Right kidney (tissue), 1 donor: ENCODE results near the gene KLHDC1.
"Not testable (repeated sequence)": the region's sequence is repeated elsewhere in the genome, so short reads cannot be mapped to it uniquely, and the experiment has no call there.

Experiments used
- DNase-seq: peaks from one replicate; pipeline ENCODE4 v3.0.0-alpha.2; 2016

KLHDC1 gene

GRCh38 chr14:49721733-49722435 lies 29.0 kb downstream of the KLHDC1 start:
- DNase-seq: not testable (repeated sequence)

DNA sequence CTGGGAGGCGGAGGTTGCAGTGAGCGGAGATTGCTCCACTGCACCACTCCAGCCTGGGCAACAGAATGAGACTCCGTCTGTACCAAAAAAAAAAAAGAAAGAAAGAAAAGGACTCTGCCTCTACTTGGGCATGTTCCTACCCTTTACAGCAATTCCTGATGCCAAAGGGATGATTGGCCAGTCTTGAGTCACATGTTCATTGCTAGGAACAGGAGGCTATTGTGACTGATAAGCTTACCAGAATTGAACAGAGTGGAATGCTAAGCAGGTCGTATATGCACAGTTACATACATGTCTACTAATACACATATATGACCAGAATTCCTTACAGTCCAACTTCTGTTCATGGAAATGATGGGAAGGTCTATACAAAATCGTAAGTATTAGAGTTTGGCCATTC lies 34.3 kb downstream of the KLHDC1 start:
- DNase-seq: no peak

- no peak for DNase-seq
Measured at GRCh38 chr14:49732896-49733295, 40.0 kb downstream of the KLHDC1 start.

DNA sequence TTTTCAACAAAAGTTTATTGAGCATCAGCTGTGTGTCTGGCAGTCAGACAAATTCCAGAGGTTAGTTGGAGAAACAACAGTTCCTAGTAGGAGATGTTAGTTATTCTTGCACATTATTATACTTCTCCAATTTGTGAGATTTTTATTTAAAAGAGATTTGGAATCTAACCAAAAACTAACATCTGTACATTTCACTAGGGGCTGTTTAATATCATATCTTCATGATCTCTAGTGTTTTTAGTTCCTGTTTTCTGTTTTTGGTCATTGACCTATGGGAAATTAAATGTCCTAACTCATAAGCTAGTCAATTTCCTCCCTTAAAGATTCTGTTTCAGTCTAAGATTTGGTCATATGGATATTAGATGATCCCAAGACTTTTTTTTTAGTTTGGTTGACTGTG lies 40.9 kb downstream of the KLHDC1 start:
- no peak for DNase-seq

GRCh38 chr14:49735669-49736068 lies 42.7 kb downstream of the KLHDC1 start:
- DNase-seq: not testable (repeated sequence)

DNA sequence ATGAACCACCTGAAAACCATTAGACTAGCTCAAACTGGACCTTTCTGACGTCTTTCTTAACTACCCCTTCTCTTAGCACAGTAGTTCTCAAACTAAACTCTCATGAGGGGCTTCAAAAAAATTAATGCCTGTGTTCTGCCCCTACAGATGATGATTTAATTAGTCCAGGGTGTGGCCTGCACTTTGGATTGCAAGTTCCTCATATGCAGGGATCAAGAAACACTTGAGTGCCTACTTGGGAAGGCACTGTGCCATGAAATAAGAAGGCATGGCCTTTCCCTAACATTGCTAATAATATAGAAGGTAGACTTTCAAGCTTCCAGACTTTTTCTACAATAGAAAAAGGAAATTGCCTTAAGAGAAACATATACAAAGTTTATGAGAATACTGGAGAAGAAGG lies 52.3 kb downstream of the KLHDC1 start:
- no peak for DNase-seq

GRCh38 chr14:49746476-49746875 lies 53.6 kb downstream of the KLHDC1 start:
- not testable (repeated sequence) for DNase-seq

GRCh38 chr14:49754570-49755097 lies 61.7 kb downstream of the KLHDC1 start:
- no peak for DNase-seq

DNA sequence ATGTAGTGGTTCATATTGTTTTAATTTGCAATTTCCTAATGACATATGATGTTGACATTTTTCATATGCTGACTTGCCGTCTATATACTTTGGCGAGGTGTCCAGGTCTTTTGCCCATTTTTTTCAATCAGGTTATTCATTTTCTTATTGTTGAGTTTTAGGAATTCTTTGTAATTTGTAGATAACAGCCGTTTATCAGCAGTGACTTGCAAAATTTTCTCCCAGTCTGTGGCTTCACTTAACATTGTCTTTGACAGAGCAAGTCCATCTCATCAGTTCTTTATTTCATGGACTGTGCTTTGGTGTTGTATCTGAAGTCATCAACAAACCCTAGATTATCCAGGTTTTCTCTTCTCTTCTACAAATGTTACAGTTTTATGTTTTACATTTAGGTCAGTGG lies 62.5 kb downstream of the KLHDC1 start:
- DNase-seq: no peak

- no peak for DNase-seq
Measured at GRCh38 chr14:49761839-49762551, 69.1 kb downstream of the KLHDC1 start.

DNA sequence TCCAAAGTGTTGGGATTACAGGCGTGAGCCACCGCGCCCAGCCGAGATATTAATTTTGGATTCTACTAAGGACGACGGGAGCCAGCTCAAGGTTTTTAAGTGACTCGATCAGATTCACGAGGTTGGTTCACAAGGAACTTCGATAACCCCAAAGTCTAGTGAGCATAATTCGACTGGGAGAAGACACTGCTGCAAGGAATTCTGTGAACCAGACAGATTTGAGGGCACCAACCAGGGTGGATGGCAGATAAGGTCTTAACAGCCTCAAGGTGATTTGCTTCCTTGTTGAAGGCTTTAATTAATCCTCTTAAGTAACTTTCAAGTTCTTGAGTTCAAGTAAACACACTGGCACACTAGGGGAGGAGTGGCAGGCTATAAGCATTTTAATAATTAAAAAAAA lies 73.9 kb downstream of the KLHDC1 start:
- DNase-seq: no peak

DNA sequence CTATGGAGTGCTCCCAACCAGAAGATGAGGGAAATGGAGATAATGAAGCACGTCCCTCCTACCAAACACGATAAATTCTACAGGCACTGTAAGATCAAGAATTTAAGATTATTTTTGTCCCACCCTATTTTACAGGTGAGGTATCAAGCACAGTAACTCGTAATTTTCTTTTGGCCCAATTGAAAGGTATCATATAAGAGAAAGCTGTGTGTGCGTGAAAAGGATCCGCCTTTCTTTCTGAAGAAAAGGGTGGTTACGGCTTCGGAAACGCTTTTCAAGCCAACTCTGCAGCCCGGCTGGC lies 74.3 kb downstream of the KLHDC1 start:
- no peak for DNase-seq

DNA sequence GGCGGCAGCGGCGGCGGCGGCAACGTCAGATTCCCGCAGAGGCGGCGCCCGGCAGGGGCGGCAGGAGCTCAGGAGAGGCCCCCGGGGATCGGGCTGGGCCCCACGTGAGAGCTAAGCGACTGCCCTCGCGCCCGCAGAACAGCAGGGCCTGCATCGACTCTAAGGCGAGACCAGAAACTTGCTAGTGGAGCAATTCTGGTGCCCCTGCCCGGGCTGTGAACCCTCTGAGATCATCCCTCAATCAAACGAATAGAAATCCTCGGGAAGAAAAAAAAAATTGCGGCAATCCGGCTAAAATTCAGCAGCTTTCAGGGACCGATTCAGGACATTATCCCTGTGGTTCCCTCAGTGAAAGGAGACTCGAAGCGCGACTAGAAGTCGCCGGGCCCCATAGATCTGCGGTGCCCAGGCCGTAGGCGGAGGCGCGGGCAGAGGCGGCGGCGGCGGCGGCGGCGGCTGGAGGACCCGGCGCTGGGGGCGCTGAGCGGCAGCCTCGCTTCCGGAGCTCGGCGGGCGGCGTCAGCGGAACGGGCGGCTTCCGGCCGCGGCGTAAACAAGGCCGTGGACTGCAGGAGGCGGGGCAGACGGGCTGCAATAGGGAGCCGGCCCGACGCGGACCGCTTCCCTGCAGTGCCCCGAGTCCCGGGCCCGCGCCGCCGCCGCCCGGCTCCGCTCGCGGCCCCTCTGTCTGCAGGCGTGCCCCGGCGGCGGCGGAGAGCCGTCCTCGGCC lies 74.8 kb downstream of the KLHDC1 start, which contains the start of gene KLHDC2:
TSS of gene KLHDC2 (plus strand) at position 583 of the 730 bp plus-strand sequence. CDS start 316 bp downstream, outside the sequence.
- DNase-seq: peak; percentile 97

DNA sequence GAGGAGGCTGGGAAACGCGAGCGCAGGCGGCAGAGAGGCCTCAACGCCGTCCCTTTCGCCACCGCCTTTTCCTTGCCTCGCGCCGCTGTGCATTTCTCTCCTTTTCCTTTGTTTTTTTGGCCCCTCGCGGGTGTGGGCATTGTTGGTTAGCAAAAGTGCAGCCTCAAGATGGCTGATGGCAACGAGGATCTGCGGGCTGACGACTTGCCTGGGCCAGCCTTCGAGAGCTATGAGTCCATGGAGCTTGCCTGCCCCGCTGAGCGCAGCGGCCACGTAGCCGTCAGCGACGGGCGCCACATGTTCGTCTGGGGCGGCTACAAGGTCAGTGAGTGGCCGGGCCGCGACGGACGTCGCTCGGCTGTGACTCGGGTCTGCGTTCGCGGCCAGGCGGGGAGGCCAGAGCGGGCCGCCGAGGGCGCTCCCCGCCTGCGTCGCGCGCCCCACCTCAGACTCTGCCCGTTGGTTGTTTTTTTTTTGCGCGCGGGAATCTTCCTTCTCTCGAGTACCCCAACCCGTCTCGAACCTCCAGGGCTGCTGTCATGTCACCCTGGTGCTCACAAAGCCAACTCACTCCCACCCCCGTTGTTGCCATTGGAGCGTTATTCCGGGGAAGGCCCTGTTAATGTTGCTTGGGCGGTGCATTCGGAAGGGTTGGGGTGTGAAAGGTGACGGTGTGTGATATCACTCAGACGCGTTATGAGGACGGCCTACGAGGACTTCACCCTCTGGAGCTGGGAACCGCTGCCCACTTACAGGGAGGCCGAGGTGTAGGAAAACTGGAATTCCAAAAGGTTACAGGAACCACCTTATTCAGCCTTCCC lies 75.6 kb downstream of the KLHDC1 start:
- peak; percentile 84 for DNase-seq

DNA sequence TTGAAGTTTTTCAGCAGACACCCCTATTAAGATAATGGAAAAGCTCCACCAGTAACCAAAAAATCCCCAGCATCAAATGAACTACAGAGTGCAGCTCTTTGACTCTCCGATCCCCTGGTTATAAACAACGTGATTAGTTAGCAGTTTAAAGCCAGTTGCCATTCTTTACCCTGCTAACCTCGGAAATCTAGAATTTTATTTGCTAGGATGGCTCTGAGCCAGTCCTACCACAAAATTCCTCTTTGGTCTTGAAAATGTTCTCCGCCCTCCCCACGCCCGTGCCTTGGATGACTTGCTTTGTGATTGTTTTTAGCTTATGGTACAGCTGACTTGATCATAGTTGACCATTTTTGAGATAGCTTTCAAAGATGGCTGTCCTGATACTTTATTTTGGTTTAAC lies 76.3 kb downstream of the KLHDC1 start:
- no peak for DNase-seq

DNA sequence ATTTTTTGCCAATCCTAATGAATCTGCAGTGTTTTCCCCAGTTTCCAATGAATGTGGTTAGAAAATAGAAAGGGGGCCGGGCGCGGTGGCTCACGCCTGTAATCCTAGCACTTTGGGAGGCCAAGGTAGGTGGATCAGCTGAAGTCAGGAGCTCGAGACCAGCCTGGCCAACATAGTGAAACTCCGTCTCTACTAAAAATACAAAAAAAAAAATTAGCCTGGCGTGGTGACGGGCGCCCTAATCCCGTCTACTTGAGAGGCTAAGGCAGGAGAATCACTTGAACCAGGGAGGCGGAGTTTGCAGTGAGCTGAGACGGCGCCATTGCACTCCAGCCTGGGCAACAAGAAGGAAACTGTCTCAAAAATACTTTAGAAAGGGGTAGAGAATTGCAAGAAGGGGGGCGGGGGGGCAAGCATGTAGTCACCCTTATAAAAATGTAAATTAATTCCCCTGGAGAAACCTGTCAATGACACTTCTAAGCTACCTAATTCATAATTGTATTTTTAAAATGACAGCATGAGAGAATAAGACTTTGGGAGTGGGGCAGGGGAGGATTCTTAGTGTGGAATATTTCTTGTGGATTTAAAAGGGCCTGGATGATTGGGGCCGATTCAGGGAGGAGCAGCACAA lies 76.8 kb downstream of the KLHDC1 start:
- DNase-seq: peak; percentile 25

- peak; percentile 37 for DNase-seq
Measured at GRCh38 chr14:49770212-49770817, 77.4 kb downstream of the KLHDC1 start.

DNA sequence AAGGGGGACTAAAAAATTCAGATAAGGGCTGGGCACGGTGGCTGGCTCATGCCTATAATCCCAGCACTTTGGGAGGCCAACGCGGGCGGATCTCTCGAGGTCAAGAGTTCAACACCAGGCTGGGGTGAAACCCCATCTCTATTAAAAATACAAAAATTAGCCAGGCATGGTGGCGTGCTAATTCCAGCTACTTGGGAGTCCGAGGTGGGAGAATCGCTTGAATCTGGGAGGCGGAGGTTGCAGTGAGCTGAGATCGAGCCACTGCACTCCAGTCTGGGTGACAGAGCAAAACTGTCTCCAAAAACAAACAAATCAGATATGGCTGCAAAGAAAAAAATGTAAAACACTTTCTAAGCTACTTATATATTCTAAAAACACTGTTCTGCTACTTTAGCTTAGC lies 78.8 kb downstream of the KLHDC1 start:
- DNase-seq: not testable (repeated sequence)

GRCh38 chr14:49774106-49774505 lies 81.2 kb downstream of the KLHDC1 start:
- DNase-seq: no peak

- DNase-seq: no peak
Measured at GRCh38 chr14:49778421-49778820, 85.5 kb downstream of the KLHDC1 start.

DNA sequence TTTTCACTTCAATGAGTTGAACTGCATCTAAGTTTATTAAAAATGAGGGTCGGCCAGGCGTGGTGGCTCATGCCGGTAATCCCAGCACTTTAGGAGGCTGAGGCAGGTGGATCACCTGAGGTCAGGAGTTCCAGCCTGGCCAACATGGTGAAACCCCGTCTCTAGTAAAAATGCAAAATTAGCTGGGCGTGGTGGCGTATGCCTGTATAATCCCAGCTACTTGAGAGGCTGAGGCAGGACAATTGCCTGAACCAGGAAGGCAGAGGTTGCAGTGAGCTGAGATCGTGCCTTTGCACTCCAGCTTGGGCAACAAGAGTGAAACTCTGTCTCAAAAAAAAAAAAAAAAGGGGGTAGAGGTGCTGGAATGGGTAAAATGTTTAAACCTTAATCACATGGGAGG lies 88.1 kb downstream of the KLHDC1 start:
- not testable (repeated sequence) for DNase-seq
